Astrocyte (in vitro differentiated cells and primary cell): ENCODE data around the gene PXDC1. TPM values are rescaled to one million over a fixed set of nuclear protein-coding genes. Genes with fewer than 3 reads are reported as not detected.

Experiments
- DNase-seq: peaks from one replicate; pipeline ENCODE4 v3.0.0-alpha.2; 2010; ENCODE audit warnings: low read depth
- FAIRE-seq: peaks from 2 replicates; lab custom pipeline; 2011; peaks lifted over from hg19 to GRCh38; lab: Jason Lieb, UNC
- H2AFZ ChIP-seq: 2 replicates; pipeline ENCODE4 v1.6.0; 2012; ENCODE audit warnings: low read depth, low read length, inconsistent platforms
- H3K27ac ChIP-seq: 2 replicates; pipeline ENCODE4 v1.5.1; 2011; ENCODE audit warnings: low read depth, low read length, inconsistent platforms
- H3K27me3 ChIP-seq: 2 replicates; pipeline ENCODE4 v1.6.0; 2011; ENCODE audit warnings: low read length, inconsistent platforms; ENCODE audit not compliant: insufficient read depth
- H3K36me3 ChIP-seq: 2 replicates; pipeline ENCODE4 v1.5.1; 2011; ENCODE audit warnings: low read length, inconsistent platforms; ENCODE audit not compliant: insufficient read depth
- H3K4me1 ChIP-seq: 2 replicates; pipeline ENCODE4 v1.5.1; 2011; ENCODE audit warnings: low read length, inconsistent platforms; ENCODE audit not compliant: insufficient read depth
- H3K4me2 ChIP-seq: 2 replicates; pipeline ENCODE4 v1.6.0; 2012; ENCODE audit warnings: low read length, inconsistent platforms
- H3K4me3 ChIP-seq: 2 replicates; pipeline ENCODE4 v1.5.1; 2011; ENCODE audit warnings: low read depth, mild to moderate bottlenecking, low read length, inconsistent platforms; ENCODE audit not compliant: insufficient read depth
- H3K79me2 ChIP-seq: 2 replicates; pipeline ENCODE4 v1.6.0; 2012; ENCODE audit warnings: mild to moderate bottlenecking, low read length, inconsistent platforms; ENCODE audit not compliant: insufficient read depth
- H3K9ac ChIP-seq: 2 replicates; pipeline ENCODE4 v1.6.0; 2012; ENCODE audit warnings: mild to moderate bottlenecking, low read length, inconsistent platforms
- H3K9me3 ChIP-seq: 2 replicates; pipeline ENCODE4 v1.5.1; 2012; ENCODE audit warnings: low read depth, mild to moderate bottlenecking, low read length, inconsistent platforms; ENCODE audit not compliant: insufficient read depth
- H4K20me1 ChIP-seq: 2 replicates; pipeline ENCODE4 v1.6.0; 2012; ENCODE audit warnings: low read length, inconsistent platforms; ENCODE audit not compliant: insufficient read depth
- H3K27ac Mint-ChIP-seq: one replicate; pipeline ENCODE4 v1.8.0; 2021; ENCODE audit warnings: mild to moderate bottlenecking, mixed read lengths; ENCODE audit not compliant: unreplicated experiment
- H3K27me3 Mint-ChIP-seq: one replicate; pipeline ENCODE4 v1.8.0; 2021; ENCODE audit warnings: low read depth, mixed read lengths; ENCODE audit not compliant: unreplicated experiment
- H3K36me3 Mint-ChIP-seq: one replicate; pipeline ENCODE4 v1.8.0; 2021; ENCODE audit warnings: low read depth, mixed read lengths; ENCODE audit not compliant: unreplicated experiment
- H3K4me1 Mint-ChIP-seq: one replicate; pipeline ENCODE4 v1.8.0; 2021; ENCODE audit warnings: low read depth, mixed read lengths; ENCODE audit not compliant: unreplicated experiment
- H3K4me3 Mint-ChIP-seq: one replicate; pipeline ENCODE4 v1.8.0; 2021; ENCODE audit warnings: mild to moderate bottlenecking, moderate library complexity, mixed read lengths; ENCODE audit not compliant: unreplicated experiment
- H3K9me3 Mint-ChIP-seq: one replicate; pipeline ENCODE4 v1.8.0; 2021; ENCODE audit warnings: mild to moderate bottlenecking, mixed read lengths; ENCODE audit not compliant: unreplicated experiment
- EZH2 ChIP-seq: IDR thresholded peaks from 2 replicates; pipeline ENCODE4 v1.6.1; 2012; ENCODE audit warnings: mild to moderate bottlenecking, low read length, inconsistent platforms; ENCODE audit not compliant: insufficient read depth
- total RNA-seq: library from RNA; stranded (reverse); gene quantifications from 2 replicates; pipeline ENCODE4 v1.2.1, GENCODE V29; 2021
- TF ChIP-seq, protein P1 (sequence below): IDR thresholded peaks from 2 replicates; pipeline ENCODE4 v1.5.1; 2011; ENCODE audit warnings: low read depth, mild to moderate bottlenecking, inconsistent platforms, low read length, moderate library complexity; ENCODE audit not compliant: insufficient read depth

The PXDC1 gene
- total RNA-seq, 1 donor from 2014 or later: 58.2 TPM

DNA sequence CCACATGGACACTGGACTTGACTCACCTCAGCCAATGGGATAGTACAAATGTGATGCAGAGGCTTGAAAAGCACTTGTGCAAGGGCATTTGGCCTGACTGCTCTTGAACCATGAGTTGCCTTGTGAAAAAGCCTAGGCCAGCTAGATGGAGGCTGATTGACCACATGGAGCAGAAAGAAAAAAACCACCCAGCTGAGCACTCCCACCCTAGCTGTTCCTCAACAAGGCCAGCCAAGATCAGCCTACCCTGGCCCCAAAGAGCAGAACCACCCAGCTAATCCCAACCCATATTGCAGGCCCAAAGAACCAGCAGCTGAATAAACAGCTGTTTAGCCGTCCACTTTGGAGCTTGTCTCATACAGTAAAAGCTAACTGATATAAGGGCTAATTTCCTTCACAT is 36.7 kb downstream of the PXDC1 start:
- peaks cover 4% of the 10 kb centered on the region for H3K36me3 ChIP-seq
- TF ChIP-seq, protein P1, sequence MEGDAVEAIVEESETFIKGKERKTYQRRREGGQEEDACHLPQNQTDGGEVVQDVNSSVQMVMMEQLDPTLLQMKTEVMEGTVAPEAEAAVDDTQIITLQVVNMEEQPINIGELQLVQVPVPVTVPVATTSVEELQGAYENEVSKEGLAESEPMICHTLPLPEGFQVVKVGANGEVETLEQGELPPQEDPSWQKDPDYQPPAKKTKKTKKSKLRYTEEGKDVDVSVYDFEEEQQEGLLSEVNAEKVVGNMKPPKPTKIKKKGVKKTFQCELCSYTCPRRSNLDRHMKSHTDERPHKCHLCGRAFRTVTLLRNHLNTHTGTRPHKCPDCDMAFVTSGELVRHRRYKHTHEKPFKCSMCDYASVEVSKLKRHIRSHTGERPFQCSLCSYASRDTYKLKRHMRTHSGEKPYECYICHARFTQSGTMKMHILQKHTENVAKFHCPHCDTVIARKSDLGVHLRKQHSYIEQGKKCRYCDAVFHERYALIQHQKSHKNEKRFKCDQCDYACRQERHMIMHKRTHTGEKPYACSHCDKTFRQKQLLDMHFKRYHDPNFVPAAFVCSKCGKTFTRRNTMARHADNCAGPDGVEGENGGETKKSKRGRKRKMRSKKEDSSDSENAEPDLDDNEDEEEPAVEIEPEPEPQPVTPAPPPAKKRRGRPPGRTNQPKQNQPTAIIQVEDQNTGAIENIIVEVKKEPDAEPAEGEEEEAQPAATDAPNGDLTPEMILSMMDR: no peak
- TF ChIP-seq EZH2: no peak
- no peak for DNase-seq
- no peak overlapping the region for H3K9ac ChIP-seq
- H3K27ac ChIP-seq: no peak overlapping the region
- no peaks in the 10 kb centered on the region for H3K27me3 ChIP-seq
- Mint-ChIP-seq H3K27ac (no peak overlapping the region), H3K9me3 (no peaks in the 10 kb centered on the region), H3K4me3 (no peak overlapping the region), H3K27me3 (no peaks in the 10 kb centered on the region), H3K4me1 (peaks cover 11% of the 10 kb centered on the region), H3K36me3 (peaks cover 25% of the 10 kb centered on the region)
- no peaks in the 10 kb centered on the region for H4K20me1 ChIP-seq
- H3K4me1 ChIP-seq: no peaks in the 10 kb centered on the region
- H3K9me3 ChIP-seq: peaks cover 3% of the 10 kb centered on the region
- H3K4me2 ChIP-seq: no peak overlapping the region
- FAIRE-seq: no peak
- no peaks in the 10 kb centered on the region for H3K79me2 ChIP-seq
- no peak overlapping the region for H3K4me3 ChIP-seq
- no peak overlapping the region for H2AFZ ChIP-seq

DNA sequence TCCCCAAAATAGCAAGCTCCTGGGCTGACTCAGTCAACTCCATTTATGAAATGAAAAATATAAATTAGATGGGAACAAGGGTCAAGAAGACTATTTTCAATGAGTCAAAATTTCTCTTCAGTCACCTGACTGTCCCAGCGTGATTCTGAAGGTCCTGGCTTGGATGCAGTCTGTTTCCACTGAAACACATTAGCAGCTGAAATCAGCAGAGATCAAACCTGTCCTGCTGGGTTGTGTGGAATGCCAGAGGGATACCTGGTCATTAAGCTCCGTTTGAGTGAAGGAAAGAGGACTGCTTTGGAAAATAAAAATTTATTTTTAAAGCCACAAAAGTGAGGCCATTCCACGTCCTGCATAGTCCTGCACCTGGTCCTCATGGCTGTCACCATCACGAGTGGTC is 37.4 kb downstream of the PXDC1 start:
- Histone ChIP-seq H3K4me2 (no peak overlapping the region), H4K20me1 (no peaks in the 10 kb centered on the region), H3K79me2 (no peaks in the 10 kb centered on the region), H3K27me3 (no peaks in the 10 kb centered on the region), H3K9ac (no peak overlapping the region), H3K9me3 (peaks cover 3% of the 10 kb centered on the region), H3K27ac (no peak overlapping the region), H2AFZ (no peak overlapping the region), H3K4me3 (no peak overlapping the region), H3K4me1 (no peaks in the 10 kb centered on the region), H3K36me3 (peaks cover 4% of the 10 kb centered on the region)
- Mint-ChIP-seq H3K4me3 (no peak overlapping the region), H3K27ac (no peak overlapping the region), H3K36me3 (peaks cover 22% of the 10 kb centered on the region), H3K9me3 (peaks cover 1% of the 10 kb centered on the region), H3K27me3 (no peaks in the 10 kb centered on the region), H3K4me1 (peaks cover 11% of the 10 kb centered on the region)
- TF ChIP-seq EZH2: no peak
- TF ChIP-seq, protein P1: no peak
- no peak for FAIRE-seq
- DNase-seq: no peak

DNA sequence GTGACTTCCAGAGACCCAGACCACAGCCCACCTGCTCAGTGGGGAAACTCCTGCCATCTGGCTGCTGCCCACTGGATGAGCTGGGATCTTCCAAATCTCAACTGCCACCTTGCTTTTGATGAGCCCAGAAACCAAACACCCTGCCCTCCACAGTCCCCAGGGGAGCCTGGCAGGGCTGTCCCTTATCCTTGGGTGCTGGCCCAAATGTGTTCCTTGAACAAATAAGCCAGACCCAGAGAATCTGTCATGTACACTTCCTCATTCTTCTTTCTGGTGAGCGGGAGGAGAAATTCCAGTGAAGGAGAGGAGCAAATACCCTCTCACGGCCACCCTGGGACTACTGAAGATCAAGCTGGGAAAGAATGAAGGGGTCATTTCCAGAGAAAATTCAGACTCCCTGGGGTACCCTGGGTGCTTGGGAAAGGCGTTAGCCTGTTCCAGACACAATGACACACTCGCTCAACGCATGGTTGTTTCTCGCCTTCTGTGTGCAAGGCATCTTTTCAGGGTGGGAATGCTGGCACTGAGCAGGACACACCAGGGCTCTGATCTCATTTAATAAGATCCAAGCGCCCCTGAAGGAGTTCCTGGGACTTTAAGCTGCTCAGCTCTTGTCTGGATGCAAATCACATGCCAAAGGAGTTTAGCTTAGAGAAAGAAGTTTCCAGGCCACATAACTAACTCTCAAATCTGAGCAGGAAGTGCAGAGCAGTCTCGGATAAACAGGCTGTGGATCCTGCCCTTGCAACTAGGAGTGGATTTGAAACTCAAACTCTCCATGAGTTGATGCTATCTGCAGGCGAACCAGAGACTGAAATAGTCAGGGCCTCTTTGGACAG is 38.5 kb downstream of the PXDC1 start:
- TF ChIP-seq, protein P1: no peak
- no peak for TF ChIP-seq EZH2
- Mint-ChIP-seq H3K27me3 (no peaks in the 10 kb centered on the region), H3K4me3 (no peak overlapping the region), H3K9me3 (peaks cover 1% of the 10 kb centered on the region), H3K27ac (no peak overlapping the region), H3K4me1 (peaks cover 11% of the 10 kb centered on the region), H3K36me3 (peaks cover 21% of the 10 kb centered on the region)
- no peak overlapping the region for H3K4me2 ChIP-seq
- no peak overlapping the region for H3K9ac ChIP-seq
- DNase-seq: no peak
- H3K4me3 ChIP-seq: no peak overlapping the region
- no peak overlapping the region for H3K27ac ChIP-seq
- no peak for FAIRE-seq
- H3K9me3 ChIP-seq: peaks cover 3% of the 10 kb centered on the region
- no peaks in the 10 kb centered on the region for H3K79me2 ChIP-seq
- H3K27me3 ChIP-seq: no peaks in the 10 kb centered on the region
- H3K4me1 ChIP-seq: no peaks in the 10 kb centered on the region
- peaks cover 4% of the 10 kb centered on the region for H3K36me3 ChIP-seq
- no peak overlapping the region for H2AFZ ChIP-seq
- no peaks in the 10 kb centered on the region for H4K20me1 ChIP-seq
